ENCODE data around the gene FEZF1. TPM values are rescaled to one million over a fixed set of nuclear protein-coding genes. Genes with fewer than 3 reads are reported as not detected.

FEZF1 gene
- total RNA-seq, 2 experiments from 2014 or later: not detected

DNA sequence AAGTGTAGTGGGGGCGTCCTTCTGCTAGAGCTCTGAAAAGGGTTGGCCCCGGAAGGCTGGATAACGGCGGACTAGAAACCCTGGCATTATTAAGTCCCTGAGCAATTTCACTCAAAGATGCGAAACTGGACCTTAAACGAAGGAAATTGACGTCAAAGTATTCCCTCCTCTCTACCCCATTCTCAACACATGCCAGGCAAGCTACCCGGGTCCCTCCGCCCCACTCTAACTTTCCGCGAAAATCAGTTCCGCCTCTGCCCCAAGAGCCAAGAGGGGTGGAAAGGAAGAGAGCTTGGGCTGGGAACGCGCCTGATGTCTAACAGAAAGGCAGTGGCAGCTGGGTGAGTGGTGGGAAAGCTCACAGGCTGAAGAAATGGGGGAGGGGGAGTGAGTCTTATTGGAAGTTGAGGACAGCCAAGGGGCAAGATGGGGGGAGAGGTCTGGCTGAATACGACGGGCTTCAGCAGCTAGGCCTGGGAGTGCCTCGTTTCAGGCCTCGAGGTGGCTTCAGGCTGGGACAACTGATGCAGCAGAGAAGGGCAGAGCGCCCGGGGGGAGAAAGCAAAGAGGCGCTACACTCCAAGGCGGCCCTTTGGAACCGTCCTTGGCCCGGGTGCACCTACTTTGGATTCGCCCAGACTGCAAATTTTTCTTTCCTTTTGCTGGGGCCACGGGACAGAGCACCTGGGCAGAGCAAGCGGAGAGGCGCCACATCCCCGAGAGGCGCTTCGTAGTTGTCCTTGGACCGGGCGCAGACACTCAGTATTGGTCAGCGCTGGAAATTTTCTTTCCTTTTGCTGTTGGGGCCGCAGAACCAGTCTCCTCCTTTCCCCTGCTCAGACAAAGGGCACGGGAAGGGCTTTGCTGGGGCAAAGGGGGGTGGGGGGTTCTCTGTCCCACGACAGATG, 2.0 kb upstream of the FEZF1 start:
- intact Hi-C loops (cut with micrococcal nuclease; ENCODE audit: unreplicated experiment): no loop called here
- DNase-seq (ENCODE audit: low spot score): no peak
- BruUV-seq (replicated peaks): no TSS peak
- no peak overlapping the region for H3K4me3 ChIP-seq (ENCODE audit: low read depth, low read length, poor library complexity, severe bottlenecking)
- CTCF ChIA-PET (ENCODE audit: unreplicated experiment): no interaction called here
- no peaks in the 10 kb centered on the region for H3K4me1 ChIP-seq (ENCODE audit: insufficient read depth, low read length, poor library complexity, severe bottlenecking)
- no peak overlapping the region for H3K27ac ChIP-seq (ENCODE audit: low read depth, low read length, poor library complexity, severe bottlenecking)
- no peak for TF ChIP-seq EZH2phosphoT487 (IDR thresholded peaks at IDR 0.05; ENCODE audit: borderline replicate concordance, low read depth, low read length)
- TF ChIP-seq CTCF (conservative IDR thresholded peaks at IDR 0.05; ENCODE audit: low read length): no peak
- H3K4me2 ChIP-seq (ENCODE audit: low read length): no peak overlapping the region
- H4K20me1 ChIP-seq (ENCODE audit: insufficient read depth, low read length): no peaks in the 10 kb centered on the region
- no peak overlapping the region for H2AFZ ChIP-seq (ENCODE audit: low read length)
- H3K79me2 ChIP-seq (ENCODE audit: insufficient read depth, low read depth, low read length): no peaks in the 10 kb centered on the region
- H3K36me3 ChIP-seq (ENCODE audit: insufficient read depth, low read length): no peaks in the 10 kb centered on the region
- H3K9me3 ChIP-seq (ENCODE audit: low read length): no peaks in the 10 kb centered on the region
- H3K9me2 ChIP-seq (ENCODE audit: insufficient read depth, low read length): no peaks in the 10 kb centered on the region
- POLR2A ChIA-PET: no interaction called here

DNA sequence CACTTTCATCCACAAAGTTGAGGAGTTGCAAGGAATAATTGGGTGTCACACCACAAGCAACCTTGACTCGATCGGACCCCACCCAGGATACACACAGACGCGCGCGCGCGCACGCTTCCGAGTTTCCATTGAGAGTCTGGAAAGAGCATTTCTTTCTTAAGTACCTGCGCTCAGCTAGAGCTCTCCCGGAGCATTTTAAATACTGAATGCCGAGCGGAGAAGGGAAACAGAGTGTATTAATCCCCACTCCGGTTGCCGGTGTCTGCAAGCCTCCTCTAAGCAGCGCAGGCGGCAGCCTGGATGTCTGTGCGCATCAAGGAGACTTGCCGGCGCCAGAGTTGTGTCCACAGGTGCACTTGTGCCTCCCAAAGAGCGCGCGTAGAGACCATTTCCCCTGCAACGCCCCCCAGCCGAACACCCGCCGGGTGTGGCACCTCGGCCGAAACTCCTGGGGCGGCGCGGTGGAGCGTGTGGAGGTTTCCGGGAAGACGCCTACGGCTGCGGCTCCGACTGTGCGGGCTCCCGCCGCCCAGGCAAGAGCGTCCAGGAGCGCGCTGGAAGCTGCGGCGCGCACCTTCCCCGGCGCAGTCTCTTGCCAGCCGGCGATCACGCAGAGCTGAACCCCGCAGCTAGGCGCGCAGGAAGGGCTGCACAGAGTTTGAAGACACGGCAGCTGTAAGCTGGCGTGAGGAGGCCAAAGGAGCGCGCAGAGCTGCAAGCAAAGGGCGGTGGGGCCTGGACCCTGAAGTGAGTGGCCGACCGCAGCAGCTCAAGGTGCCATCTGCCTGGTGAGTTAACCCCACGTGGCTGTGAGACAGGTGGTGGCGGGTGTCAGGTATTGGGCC, 1.1 kb upstream of the FEZF1 start:
- Histone ChIP-seq H3K4me2 (ENCODE audit: low read length) (no peak overlapping the region), H3K27ac (ENCODE audit: low read depth, low read length, poor library complexity, severe bottlenecking) (no peak overlapping the region), H3K4me1 (ENCODE audit: insufficient read depth, low read length, poor library complexity, severe bottlenecking) (no peaks in the 10 kb centered on the region), H3K9me3 (ENCODE audit: low read length) (no peaks in the 10 kb centered on the region), H3K9me2 (ENCODE audit: insufficient read depth, low read length) (no peaks in the 10 kb centered on the region), H3K36me3 (ENCODE audit: insufficient read depth, low read length) (no peaks in the 10 kb centered on the region), H4K20me1 (ENCODE audit: insufficient read depth, low read length) (no peaks in the 10 kb centered on the region), H3K4me3 (ENCODE audit: low read depth, low read length, poor library complexity, severe bottlenecking) (no peak overlapping the region), H3K79me2 (ENCODE audit: insufficient read depth, low read depth, low read length) (no peaks in the 10 kb centered on the region), H2AFZ (ENCODE audit: low read length) (no peak overlapping the region)
- ChIA-PET CTCF (ENCODE audit: unreplicated experiment) (no interaction called here), POLR2A (no interaction called here)
- no TSS peak for BruUV-seq (replicated peaks)
- TF ChIP-seq EZH2phosphoT487 (IDR thresholded peaks at IDR 0.05; ENCODE audit: borderline replicate concordance, low read depth, low read length): no peak
- intact Hi-C loops (cut with micrococcal nuclease; ENCODE audit: unreplicated experiment): no loop called here
- no peak for DNase-seq (ENCODE audit: low spot score)

DNA sequence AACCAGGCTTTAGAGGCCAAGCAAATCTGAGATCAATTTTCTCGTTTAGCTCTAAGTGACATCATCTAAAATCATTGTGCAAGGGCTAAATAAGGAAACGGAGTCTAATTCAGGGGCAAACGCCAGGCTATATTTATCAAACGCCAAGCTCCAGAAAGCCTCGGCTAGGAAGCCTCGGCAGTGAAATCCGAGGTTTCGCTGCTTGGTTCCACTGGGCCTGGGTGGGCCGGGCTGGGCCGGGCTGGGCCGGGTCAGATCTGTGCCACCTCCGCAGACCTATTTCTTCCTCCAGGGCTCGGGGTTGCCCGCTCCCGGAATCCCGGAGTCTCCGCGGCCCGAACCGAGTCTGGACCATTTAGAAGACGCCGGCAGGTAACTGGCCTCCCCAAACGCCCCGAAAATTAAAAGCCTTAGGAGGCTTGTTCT, 459 bp upstream of the FEZF1 start:
- Histone ChIP-seq H3K79me2 (ENCODE audit: insufficient read depth, low read depth, low read length) (no peaks in the 10 kb centered on the region), H3K9me2 (ENCODE audit: insufficient read depth, low read length) (no peaks in the 10 kb centered on the region), H4K20me1 (ENCODE audit: insufficient read depth, low read length) (no peaks in the 10 kb centered on the region), H3K4me3 (ENCODE audit: low read depth, low read length, poor library complexity, severe bottlenecking) (no peak overlapping the region), H3K36me3 (ENCODE audit: insufficient read depth, low read length) (no peaks in the 10 kb centered on the region), H3K9me3 (ENCODE audit: low read length) (no peaks in the 10 kb centered on the region), H3K4me2 (ENCODE audit: low read length) (no peak overlapping the region), H3K4me1 (ENCODE audit: insufficient read depth, low read length, poor library complexity, severe bottlenecking) (no peaks in the 10 kb centered on the region), H3K27ac (ENCODE audit: low read depth, low read length, poor library complexity, severe bottlenecking) (no peak overlapping the region), H2AFZ (ENCODE audit: low read length) (no peak overlapping the region)
- no peak for DNase-seq (ENCODE audit: low spot score)
- intact Hi-C loops (cut with micrococcal nuclease; ENCODE audit: unreplicated experiment): no loop called here
- no TSS peak for BruUV-seq (replicated peaks)
- TF ChIP-seq CTCF (conservative IDR thresholded peaks at IDR 0.05; ENCODE audit: low read length): no peak
- POLR2A ChIA-PET: no interaction called here
- CTCF ChIA-PET (ENCODE audit: unreplicated experiment): no interaction called here
